GM18867 (cell line): Measurements from ENCODE around the gene CARD9.

Source experiments
- ATAC-seq: cut with Tn5 transposase; IDR thresholded peaks from one replicate; pipeline ENCODE4 v1.9.1; 2021; ENCODE audit warnings: mild to moderate bottlenecking, moderate library complexity; ENCODE audit not compliant: unreplicated experiment

CARD9 gene

DNA sequence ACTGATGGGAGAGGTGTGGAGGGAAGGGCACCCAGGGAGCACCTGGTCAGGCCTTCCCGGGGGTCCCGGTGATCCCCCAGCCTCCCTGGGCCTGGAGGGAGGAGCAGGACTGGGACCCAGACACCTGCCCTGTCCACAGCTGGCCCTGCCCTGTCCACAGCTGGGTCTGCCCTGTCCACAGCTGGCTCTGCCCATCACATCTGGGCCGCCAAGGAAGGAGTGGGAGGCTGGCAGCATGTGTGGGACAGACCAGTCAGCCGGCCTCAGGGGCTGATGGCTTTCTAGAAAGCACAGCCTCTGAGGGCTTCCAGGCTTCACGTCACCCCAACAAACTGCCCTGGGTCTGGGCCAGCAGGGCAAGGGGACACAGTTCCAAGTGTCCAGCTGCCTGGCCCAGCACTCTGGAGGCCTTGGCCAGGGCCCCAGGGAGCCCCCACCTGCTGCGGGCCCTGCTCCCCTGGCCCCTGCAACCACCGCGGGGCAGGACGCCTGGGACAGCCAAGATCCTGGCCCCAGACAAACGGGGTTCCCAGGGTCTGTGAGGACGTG lies 22.1 kb downstream of the CARD9 start:
- ATAC-seq = no peak

DNA sequence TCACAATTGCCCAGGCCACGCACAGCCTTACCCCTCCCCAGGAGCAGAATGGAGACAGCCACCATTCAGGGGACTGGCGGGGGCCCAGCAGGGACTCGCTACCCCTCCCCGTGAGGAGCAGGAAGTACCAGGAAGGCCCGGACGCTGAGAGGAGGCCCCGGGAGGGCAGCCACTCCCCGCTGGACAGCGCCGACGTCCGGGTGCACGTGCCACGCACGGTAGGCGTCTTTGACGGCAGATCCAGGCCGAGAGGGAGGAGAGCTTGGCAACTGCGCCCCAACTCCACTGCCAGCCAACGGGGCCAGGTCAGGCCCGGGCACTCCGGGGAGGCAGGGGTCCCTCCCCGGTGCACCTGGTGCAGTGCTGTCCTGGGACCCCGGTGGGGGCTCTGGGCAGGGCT lies 23.9 kb downstream of the CARD9 start:
- ATAC-seq = no peak

DNA sequence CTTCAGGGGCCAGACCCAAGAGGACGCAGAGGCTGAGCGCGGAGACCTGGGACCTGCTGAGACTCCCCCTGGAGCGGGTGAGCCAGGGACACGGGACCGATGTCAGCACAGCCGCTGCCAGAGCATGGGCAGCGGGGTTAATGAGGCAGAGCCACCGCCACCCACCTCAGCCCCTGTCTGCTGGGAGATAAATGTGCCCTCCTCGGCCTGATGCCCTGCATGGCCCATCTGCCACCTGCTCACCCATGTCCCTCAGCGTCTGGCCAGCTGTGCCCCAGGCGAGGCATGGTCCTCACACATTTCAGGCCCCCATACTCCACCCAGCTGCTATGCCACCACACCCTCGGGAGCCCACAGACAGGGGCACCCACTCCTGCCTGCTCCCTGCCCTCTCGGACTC lies 24.8 kb downstream of the CARD9 start:
- no peak for ATAC-seq

DNA sequence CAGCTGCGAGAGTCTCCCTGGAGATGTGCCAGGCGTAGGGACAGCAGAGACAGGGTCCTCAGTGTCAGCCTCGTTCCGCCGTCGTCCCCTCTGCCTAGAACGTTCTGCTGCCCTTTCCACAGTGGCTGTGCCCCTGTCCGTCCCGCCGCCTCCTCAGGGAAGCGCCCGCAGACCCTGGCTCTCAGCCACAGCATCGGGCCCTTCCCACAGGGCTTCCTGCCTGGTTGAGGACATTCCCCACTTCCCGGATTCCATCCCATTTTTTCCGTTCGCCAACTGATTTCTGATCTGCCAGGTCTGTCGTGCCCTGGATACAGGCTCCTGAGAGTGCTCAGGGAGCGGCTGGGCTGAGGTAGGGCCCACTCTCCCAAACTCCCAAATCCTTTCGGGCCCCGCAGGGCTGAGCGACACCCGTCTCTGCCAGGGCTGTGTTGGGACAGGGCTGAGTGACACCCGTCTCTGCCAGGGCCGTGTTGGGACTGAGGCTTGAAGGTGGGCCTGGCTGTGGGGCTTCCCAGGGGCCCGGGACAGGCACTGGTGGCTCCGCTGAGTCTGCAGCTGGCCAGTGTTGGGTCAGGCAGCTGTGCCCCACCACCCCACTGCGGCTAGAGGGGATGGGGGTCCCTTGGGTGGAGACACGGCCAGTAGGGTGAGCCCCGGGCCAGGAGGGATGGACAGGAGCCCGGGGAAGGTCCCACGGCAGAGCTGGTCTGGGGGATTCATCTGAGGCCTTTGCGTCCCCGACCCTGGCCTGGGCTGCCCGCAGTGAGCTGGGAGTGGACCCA lies 25.8 kb downstream of the CARD9 start:
- ATAC-seq = no peak

DNA sequence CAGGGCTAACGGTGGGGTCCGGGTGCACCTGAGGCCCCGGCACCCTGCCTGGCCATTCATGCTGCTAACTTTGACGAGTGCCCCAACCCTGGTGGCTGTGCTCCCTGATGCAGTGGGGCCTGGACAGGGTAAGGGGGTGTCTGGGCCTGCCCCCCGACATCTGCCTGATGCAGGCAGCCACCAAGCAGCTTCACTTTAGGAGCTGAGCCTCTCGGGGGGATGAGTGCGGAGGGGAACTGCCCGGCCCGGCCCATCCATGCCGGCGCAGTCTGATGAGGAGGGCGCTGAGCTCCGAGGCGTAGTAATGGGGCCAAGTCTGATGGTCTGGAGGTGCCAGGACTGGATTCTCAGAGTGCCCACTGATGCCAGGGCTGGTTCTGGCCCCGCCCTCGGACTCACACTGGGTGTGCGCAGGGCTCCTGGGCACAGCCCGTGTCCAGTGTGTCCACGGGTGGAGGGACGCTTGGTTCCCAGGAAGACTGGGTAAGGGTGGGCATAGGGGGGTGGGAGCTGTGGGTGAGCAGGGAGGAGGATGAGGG lies 26.5 kb downstream of the CARD9 start:
- no peak for ATAC-seq

DNA sequence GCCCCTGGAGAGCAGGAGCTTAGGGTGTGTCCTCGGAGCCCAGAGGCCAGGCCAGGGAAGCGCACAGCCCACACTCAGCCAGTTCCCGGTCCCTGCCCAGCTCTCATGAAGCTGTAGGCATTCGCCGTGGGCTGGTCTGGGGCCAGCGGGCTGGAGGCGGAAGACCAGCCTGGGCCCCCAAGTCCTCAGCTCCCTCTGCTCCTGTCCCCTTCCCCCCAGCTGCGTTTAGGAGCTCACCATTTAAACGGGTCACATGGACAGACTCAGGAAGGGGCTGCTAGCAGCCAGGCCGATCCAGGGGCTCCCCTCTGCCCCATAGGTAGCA lies 27.4 kb downstream of the CARD9 start:
- ATAC-seq = no peak

DNA sequence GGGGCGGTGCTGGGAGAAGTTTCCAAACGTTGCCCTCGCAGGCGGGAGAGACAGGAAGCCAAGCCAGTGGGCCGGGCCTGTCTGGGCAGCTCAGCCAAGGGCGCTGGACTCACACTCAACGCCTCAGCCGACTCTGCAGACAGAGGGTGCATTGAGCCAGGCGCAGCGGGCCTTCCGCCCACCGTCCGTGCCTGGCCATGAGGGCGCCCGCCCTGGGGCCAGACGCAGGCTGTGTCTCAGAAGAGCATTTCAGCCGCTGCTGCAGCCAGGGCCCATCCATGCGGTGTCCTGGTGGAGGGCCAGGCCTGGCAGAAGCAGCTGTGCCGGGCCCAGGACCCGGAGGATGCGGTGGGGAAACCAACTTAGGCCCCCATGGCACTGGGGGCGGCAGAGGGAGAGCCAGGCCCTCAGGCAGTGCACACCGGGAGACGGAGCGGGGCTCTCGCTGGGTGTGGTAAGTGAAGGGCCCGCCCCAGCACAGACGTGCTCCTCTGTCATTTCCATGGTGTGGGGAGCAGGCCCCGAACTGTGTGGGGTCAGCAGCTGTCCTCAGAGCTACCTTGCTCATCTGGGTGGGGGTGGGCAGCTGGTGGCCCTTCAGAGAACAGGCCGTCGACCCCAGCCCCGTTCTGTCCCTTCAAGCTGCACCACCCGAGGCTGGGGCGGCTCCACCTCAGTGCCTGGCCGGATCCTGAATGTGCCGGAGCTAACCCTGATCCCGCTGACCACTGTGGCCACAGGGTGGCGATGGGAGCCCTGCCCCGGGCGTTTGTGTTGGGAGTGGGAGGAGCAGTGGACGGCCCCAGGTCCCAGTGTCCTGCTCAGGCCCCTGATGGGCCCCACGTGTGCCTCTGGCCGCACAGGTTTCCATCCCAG lies 27.9 kb downstream of the CARD9 start:
- no peak for ATAC-seq

DNA sequence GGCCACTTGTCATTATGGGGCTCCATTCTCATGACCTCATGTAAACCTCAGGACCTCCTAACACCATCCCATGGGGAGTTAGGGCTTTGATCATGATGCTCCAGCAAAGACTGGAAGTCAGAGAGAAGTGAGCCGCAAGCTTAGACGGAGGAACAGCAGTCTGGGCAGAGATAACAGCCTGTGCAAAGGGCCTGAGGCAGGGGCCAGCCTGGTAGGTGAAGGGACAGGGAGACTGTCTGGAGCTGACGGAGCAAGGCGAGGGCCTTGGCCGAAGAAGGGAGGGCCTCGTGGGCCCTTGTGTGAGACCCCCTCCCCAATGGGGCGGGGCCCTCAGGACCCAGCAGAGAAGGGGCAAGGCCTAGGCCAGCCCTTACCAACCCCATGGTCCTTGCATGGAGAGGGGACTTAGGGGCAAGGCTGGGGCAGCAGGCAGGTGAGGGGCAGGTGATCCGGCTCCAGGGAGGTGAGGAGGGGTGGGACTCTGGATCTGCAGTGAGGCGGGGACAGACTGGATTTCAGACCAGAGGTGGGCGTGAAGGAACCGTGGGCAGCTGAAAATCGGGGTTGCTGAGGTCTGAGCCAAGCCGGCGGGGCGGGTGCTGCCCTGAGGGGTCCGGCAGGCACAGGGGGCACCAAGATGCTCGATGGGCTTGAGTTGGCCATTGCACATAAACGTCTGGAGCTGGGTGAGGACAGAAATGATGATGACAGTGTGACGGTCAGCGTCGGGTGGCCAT lies 28.8 kb downstream of the CARD9 start:
- no peak for ATAC-seq

DNA sequence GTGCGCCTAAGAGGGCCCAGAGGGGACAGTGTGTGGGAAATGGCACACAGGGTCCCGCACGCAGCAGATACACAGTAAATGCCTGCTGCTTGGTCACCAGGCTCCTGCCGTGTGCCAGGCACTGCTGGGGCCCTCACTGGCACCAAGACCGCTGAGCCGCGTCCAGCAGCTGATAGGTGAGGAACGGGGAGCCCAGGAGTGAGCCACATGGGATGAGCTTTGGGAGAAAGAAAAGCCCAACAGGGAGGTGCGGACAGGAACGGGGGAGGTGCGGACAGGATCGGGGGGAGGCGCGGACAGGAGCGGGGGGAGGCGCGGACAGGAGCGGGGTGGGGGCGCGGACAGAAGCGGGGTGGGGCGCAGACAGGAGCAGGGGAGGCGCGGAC lies 29.6 kb downstream of the CARD9 start:
- no peak for ATAC-seq

DNA sequence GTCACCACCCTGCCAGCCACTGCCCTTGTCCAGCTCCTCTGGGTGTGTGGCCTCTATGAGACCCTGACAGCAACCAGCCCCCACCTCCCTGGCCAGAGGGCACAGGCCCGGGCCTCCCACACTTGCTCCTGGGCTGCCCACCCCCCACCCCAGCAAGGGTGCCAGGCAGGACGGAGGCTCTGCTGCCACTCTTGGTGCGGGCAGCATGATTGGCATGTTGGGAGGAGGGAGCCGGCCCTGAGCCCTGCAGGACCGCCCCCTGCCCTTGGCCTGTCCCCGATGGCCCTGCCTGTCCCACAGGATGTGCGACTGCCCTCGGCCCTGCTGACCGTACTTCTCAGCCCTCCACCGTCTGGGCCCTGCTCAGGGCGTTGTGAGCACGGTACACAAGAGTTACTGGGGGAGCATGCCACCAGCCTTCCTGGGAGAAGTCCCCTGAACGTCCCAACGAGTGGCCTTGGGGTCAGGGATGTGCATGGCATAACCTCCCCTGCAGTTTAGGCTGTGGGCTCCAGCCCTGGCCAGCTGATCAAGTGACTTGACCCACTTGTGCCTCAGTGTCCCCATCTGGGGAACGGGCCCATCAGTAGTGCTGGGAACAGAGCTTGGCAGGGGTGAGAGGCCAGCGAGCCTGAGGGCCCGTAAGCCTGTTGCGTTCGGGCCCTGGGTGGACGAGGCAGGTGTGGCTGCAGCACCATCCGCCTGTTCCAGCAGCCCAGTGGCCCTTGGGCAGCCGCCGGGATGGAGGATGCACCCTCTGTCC lies 30.2 kb downstream of the CARD9 start:
- ATAC-seq = no peak

DNA sequence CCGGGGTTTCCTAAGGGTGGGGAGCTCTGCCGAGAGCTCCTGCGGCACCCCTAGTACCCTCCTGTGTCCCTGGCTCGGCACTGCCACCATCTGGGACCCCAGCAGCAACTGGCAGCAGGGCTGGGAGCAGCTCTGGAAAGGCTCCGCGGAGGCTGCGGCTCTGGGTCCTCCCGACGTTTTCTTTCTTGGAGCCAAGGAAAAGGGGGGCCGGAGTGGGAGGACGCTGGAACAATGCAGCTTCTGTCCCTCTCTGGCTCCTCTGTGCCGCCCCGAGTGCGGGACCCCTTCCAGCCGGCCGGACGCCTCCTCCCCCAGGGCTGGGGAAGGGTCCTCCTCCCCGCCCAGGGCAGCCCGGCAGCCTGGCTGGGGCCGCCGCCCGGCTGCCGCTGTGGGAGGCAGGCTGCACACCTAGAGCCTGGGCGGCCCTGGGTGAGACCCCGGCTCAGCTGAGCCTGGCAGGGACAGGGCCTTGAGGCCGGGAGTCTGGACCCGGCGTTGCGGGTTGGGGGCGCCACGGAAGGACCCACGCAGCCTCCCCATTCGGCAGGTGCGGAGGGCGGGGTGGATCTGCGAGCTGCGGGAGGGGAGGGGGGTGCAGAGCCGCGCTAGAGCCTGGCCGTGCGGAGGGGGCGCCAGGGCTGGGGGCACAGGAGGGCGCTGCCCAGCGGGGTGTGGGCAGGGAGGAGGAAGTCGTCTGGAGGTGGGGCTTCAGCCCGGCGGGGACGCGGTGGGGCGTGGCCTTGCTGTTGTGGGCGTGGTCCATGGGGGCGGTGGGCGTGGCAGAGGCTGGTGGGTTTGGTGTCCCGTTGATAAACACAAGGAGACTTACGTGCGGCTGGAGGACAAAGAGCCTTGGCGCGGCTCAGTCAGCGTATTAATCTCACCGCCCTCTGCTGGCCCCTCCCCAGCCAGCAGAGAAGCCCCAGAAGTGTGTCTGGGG lies 31.0 kb downstream of the CARD9 start:
- no peak for ATAC-seq

DNA sequence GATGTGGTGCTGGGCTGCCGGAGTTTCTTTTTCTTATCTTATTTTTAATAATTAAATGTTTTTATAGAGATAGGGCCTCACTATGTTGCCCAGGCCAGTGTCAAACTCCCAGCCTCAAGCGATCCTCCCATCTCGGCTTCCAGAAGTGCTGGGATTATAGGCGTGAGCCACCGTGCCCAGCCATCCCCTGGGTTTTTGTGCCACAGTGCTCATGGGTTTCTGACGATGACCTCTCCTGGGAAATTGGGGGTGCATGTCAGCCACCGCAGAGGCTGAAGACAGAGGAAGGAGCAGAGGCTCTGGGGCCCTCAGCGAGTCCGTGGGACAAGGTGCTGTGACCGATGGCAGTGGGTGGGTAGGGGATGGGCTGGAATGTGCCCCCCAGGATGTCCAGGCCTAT lies 31.7 kb downstream of the CARD9 start:
- no peak for ATAC-seq

DNA sequence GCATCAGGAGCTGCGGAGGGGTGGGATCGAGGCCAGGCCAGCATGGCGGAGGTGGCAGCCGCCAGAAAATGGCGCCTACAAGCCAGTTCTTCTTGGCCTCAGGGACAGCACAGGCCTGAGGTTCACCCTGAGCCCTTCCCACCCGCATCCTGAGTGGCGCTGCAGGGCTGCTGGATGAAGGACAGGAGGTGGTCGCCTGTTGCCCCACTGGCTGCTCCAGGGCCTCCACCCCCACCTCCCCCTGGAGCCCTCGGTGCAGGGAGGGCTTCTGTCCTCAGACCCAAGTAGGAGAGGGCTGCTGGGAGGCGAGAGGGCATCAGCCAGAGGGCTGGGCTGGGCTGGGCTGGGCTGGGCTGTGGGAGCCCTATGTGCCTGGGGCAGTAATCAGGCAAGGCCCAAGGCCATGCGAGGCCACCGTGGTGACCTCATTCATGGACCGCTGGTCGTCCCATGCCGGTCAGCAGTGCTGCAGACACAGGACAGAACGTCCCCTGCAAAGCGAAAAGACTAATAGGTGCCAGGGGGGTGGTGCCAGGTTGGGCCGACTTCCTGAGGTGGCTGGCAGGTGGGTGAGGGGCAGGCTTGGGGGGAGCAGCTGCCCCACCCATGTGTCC lies 32.3 kb downstream of the CARD9 start:
- no peak for ATAC-seq

DNA sequence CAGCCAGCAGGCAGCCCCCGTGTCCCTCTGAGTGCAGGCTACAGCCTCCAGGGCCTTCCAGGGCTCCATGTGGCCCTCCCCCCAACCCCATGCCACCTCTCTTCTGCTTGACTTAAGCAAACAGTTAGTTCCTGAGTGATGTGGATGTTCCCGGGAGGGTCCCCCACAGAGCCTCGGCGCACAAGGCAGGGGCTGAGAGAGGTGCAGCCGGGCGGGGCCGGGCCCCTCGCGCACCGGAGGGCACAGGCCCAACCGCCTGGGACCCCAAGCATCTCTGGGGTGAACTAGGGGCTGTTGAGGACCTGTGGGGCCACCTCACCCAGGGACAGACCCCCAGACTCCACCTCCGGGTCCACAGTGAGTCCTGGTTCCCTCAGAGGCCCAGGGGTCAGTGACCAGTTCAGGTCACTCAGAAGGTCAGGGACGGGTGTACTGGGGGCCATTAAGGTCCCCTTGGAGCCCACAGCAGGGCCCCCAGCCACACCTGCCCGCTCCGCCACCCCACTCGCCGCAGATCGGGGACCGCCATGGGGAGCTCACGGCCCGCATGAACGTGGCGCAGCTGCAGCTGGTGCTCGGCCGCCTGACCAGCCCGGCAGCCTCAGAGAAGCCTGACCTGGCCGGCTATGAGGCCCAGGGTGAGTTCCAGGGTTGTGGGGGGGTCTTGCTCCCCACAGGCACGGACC lies 33.0 kb downstream of the CARD9 start:
- ATAC-seq = no peak

DNA sequence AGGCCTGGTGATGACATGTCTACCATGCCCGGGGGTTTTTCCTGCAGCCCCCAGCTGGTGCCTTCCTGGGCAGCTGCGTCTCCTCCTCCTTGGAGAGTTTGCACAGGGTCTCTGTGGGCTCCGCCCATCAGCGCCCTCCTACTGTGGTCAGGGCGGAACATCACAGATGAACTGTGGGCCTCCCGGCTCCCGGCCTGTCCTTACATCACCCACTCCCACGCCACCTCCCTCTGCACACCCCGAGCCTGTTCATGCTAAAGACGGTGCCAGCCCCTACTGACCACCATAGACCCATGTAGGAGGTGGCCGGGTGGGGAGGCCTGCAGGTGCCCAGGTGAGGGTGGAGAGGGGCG lies 33.5 kb downstream of the CARD9 start:
- no peak for ATAC-seq

DNA sequence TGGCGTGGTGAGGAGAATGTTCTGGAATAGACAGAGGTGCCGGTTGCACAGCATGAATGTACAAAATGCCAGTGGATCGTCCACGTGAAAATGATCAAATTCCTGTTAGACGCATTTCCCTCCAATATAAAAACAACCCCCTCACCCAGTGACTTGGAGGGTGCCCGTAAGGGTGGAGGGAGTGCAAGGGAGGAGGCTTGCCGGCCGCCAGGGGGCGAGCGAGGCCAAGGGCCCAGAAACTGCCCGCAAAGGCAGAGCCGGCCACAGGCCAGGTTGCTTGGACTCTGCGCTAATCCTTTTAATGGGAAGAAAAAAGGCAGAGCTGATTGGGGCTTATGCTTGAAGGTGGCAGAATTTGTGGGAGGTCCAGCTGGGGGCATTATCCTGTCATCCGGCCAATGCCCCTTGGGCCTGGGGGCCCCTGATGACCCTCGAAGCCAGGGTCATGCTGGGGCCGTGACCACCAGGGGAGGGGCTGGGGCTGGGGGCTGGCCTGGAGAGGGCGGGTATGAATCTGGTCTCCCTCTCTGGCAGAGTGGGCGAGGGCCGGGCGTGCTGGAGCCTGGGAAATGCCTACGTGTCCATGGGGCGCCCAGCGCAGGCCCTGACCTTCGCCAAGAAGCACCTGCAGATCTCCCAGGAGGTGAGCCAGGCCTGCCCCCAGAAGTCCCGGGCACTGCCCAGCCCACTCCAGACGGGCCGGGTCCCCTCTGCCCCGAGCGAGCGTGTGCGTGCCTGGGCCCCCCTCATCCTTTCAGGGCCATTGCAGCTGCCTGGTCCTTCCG lies 34.1 kb downstream of the CARD9 start:
- ATAC-seq = no peak

DNA sequence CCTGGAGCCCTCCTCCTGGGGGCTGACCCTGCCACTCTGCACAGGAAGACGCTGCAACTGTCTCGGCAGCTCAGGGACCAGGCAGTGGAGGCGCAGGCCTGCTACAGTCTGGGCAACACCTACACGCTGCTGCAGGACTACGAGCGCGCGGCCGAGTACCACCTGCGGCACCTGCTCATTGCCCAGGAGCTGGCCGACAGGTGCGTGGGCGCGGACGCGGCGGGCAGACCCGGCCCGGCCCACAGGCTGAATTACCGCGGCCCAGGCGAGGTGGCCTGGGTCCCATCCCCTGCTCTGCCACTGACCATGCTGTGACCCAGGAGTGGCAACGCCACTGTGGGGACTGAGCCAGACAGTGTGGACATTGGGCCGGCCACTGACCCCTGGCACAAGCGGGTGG lies 35.0 kb downstream of the CARD9 start:
- no peak for ATAC-seq
